HepG2 (cell line): ENCODE data around the gene ASXL1. TPM values are rescaled to one million over a fixed set of nuclear protein-coding genes. Genes with fewer than 3 reads are reported as not detected.

ENCODE experiments used
- CREM ChIP-seq, 2 experiments: sonication (generic) in 1 of 2; formaldehyde crosslinking in 1 of 2; IDR thresholded peaks; 2 replicates each; pipeline versions ENCODE4 v1.4.0 to v1.6.1; 2016 to 2020; ENCODE audit warnings: antibody characterized with exemption in 1 of 2, mild to moderate bottlenecking in 1 of 2, missing genetic modification reagents in 1 of 2
- EED ChIP-seq: sonication (generic); formaldehyde crosslinking; IDR thresholded peaks from 2 replicates; pipeline ENCODE4 v1.5.0; 2020; ENCODE audit warnings: mild to moderate bottlenecking, missing genetic modification reagents
- GRHL1 ChIP-seq: sonication (generic); formaldehyde crosslinking; conservative IDR thresholded peaks from 2 replicates; pipeline ENCODE4 v1.8.0; 2022; ENCODE audit warnings: missing genetic modification reagents
- HHEX ChIP-seq: IDR thresholded peaks from 2 replicates; pipeline ENCODE4 v1.6.1; 2016; ENCODE audit warnings: control low read depth
- HNF4A ChIP-seq: sonication (generic); formaldehyde crosslinking; IDR thresholded peaks from 2 replicates; pipeline ENCODE4 v1.4.0; 2020; ENCODE audit warnings: missing genetic modification reagents
- HOXA7 ChIP-seq: sonication (generic); formaldehyde crosslinking; IDR thresholded peaks from 2 replicates; pipeline ENCODE4 v1.8.1; 2022; ENCODE audit warnings: mild to moderate bottlenecking, missing genetic modification reagents, moderate library complexity
- IRF2 ChIP-seq: IDR thresholded peaks from 2 replicates; pipeline ENCODE4 v1.6.1; 2018; ENCODE audit warnings: missing genetic modification reagents, missing compliant biosample characterization
- KAT8 ChIP-seq: IDR thresholded peaks from 2 replicates; pipeline ENCODE4 v1.6.1; 2016; ENCODE audit warnings: missing genetic modification reagents, missing compliant biosample characterization
- KDM2A ChIP-seq: sonication (generic); formaldehyde crosslinking; IDR thresholded peaks from 2 replicates; pipeline ENCODE4 v1.4.0; 2020; ENCODE audit warnings: low read depth, missing genetic modification reagents, borderline replicate concordance
- KLF16 ChIP-seq, 2 experiments: sonication (generic) in 1 of 2; formaldehyde crosslinking in 1 of 2; IDR thresholded peaks; 2 replicates each; pipeline versions ENCODE4 v1.6.1 to v1.8.0; 2016 to 2023; ENCODE audit warnings: missing genetic modification reagents in 2 of 2, missing compliant biosample characterization in 1 of 2
- KLF6 ChIP-seq: IDR thresholded peaks from 2 replicates; pipeline ENCODE4 v1.8.0; 2016; ENCODE audit warnings: missing biosample characterization, missing genetic modification reagents
- NFE2 ChIP-seq: sonication (generic); formaldehyde crosslinking; IDR thresholded peaks from 2 replicates; pipeline ENCODE4 v1.4.0; 2020; ENCODE audit warnings: missing genetic modification reagents
- NR2C2 ChIP-seq: sonication (generic); formaldehyde crosslinking; IDR thresholded peaks from 2 replicates; pipeline ENCODE4 v1.4.0; 2020; ENCODE audit warnings: missing genetic modification reagents, mild to moderate bottlenecking, moderate library complexity, borderline replicate concordance
- RBAK ChIP-seq: sonication (generic); formaldehyde crosslinking; IDR thresholded peaks from 2 replicates; pipeline ENCODE4 v1.5.1; 2020; ENCODE audit warnings: mild to moderate bottlenecking, missing genetic modification reagents
- REPIN1 ChIP-seq: sonication (generic); formaldehyde crosslinking; IDR thresholded peaks from 2 replicates; pipeline ENCODE4 v1.8.0; 2022; ENCODE audit warnings: missing genetic modification reagents, low read depth, mild to moderate bottlenecking, borderline replicate concordance
- SMAD1 ChIP-seq: sonication (generic); formaldehyde crosslinking; IDR thresholded peaks from 2 replicates; pipeline ENCODE4 v1.4.0; 2020; ENCODE audit warnings: missing genetic modification reagents, low read depth, mild to moderate bottlenecking, borderline replicate concordance
- THAP8 ChIP-seq: sonication (generic); formaldehyde crosslinking; IDR thresholded peaks from 2 replicates; pipeline ENCODE4 v1.5.1; 2020; ENCODE audit warnings: missing genetic modification reagents, mild to moderate bottlenecking, borderline replicate concordance
- ZFP82 ChIP-seq: sonication (generic); formaldehyde crosslinking; IDR thresholded peaks from 2 replicates; pipeline ENCODE4 v1.5.1; 2020; ENCODE audit warnings: mild to moderate bottlenecking, missing genetic modification reagents, borderline replicate concordance
- ZNF101 ChIP-seq: sonication (generic); formaldehyde crosslinking; IDR thresholded peaks from 2 replicates; pipeline ENCODE4 v1.4.0; 2020; ENCODE audit warnings: mild to moderate bottlenecking, low read depth, missing genetic modification reagents, borderline replicate concordance
- ZNF234 ChIP-seq: sonication (generic); formaldehyde crosslinking; conservative IDR thresholded peaks from 2 replicates; pipeline ENCODE4 v1.5.1; 2020; ENCODE audit warnings: mild to moderate bottlenecking, missing genetic modification reagents
- ZNF44 ChIP-seq: sonication (generic); formaldehyde crosslinking; IDR thresholded peaks from 2 replicates; pipeline ENCODE4 v1.5.1; 2020; ENCODE audit warnings: mild to moderate bottlenecking, missing genetic modification reagents
- ZNF687 ChIP-seq: sonication (generic); formaldehyde crosslinking; IDR thresholded peaks from 2 replicates; pipeline ENCODE4 v1.5.1; 2020; ENCODE audit warnings: mild to moderate bottlenecking, missing genetic modification reagents, moderate library complexity
- ZNF790 ChIP-seq: sonication (generic); formaldehyde crosslinking; IDR thresholded peaks from 2 replicates; pipeline ENCODE4 v1.8.0; 2022; ENCODE audit warnings: missing genetic modification reagents, mild to moderate bottlenecking, borderline replicate concordance
- ZNF83 ChIP-seq: sonication (generic); formaldehyde crosslinking; IDR thresholded peaks from 2 replicates; pipeline ENCODE4 v1.4.0; 2020; ENCODE audit warnings: missing genetic modification reagents, mild to moderate bottlenecking, borderline replicate concordance
- ZNF879 ChIP-seq: sonication (generic); formaldehyde crosslinking; IDR thresholded peaks from 2 replicates; pipeline ENCODE4 v1.8.1; 2023; ENCODE audit warnings: missing genetic modification reagents
- polyA plus RNA-seq, 8 experiments: library from polyadenylated mRNA; depleted of rRNA in 3 of 8; stranded (reverse) in 7 of 8; unstranded in 1 of 8; fragments of >200 nt; fragmentation: Illumina TruSeq in 4 of 8; extraction: Trizol in 4 of 8; gene quantifications; 2 replicates each; pipeline versions ENCODE4 v1.2.1 to v1.2.3, GENCODE V29; 2011 to 2016; ENCODE audit warnings: low read depth in 4 of 8, missing spikeins in 1 of 8, mixed read lengths in 1 of 8; ENCODE audit not compliant: insufficient read depth in 1 of 8
- total RNA-seq, 5 experiments: library from RNA; depleted of rRNA; stranded (reverse); fragments of >200 nt; fragmentation: Illumina TruSeq; extraction: Trizol; gene quantifications; 2 replicates each; pipeline ENCODE4 v1.2.3, GENCODE V29; 2016; ENCODE audit warnings: low read depth in 1 of 5

The ASXL1 gene
- total and polyA plus RNA-seq, 2 of the 13 experiments (the other 11 are each of a cell fraction or from before 2014, with no cell fraction given): 62.1 to 74.8 TPM

DNA sequence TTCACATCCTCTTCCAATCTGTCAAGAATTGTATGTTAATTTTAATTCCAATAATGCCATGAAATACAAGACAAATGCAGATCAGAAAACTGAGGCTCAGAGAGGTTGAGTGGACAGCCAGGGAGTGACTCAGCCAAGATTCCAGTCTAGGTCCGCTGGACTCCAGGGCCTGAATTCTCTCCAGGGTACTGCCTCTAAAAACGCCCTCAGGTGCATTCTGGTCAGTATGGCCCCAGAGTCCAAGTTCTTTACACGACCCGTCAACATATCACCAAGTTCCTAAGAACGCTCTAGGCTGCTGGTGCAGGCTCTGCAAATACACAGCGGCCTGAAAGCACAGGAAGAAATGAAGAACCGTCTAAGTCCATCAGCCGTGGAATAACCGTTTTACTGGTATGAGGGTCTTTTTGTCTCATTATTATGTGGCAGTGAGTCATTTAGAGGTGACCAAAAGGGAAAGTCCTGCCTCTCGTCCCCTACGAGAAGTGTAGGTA is 709 bp upstream of the ASXL1 start (continued):
- TF ChIP-seq ZNF687 (CRISPR knock-in tag) (no peak), CREM (IDR thresholded peaks at IDR 0.05) (no peak), CREM (CRISPR knock-in tag; IDR thresholded peaks at IDR 0.05) (no peak), THAP8 (CRISPR knock-in tag) (no peak), KAT8 (no peak), HHEX (CRISPR knock-in tag) (0 out of 2 replicates have a peak, but pooled peaks have one; percentile 5), IRF2 (no peak), REPIN1 (CRISPR knock-in tag) (no peak), HOXA7 (CRISPR knock-in tag) (no peak), ZNF44 (CRISPR knock-in tag) (no peak; the same call in 1 of the 2 replicates), ZNF83 (CRISPR knock-in tag) (no peak), ZNF879 (no peak; the same call in 1 of the 2 replicates), EED (no peak), ZFP82 (no peak), ZNF101 (CRISPR knock-in tag) (0 out of 2 replicates have a peak, but pooled peaks have one; percentile 7), NFE2 (CRISPR knock-in tag) (peak; percentile 12; the same call in 1 of the 2 replicates), SMAD1 (CRISPR knock-in tag) (no peak; the same call in none of the 2 replicates), ZNF234 (0 out of 2 replicates have a peak, but pooled peaks have one; percentile 19), KDM2A (CRISPR knock-in tag) (no peak), HNF4A (CRISPR knock-in tag) (no peak; the same call in 1 of the 2 replicates), RBAK (CRISPR knock-in tag) (no peak), KLF6 (no peak), ZNF790 (CRISPR knock-in tag) (no peak), KLF16 (CRISPR knock-in tag; IDR thresholded peaks at IDR 0.05) (no peak), GRHL1 (CRISPR knock-in tag) (no peak), NR2C2 (no peak)
